Right lobe of liver (tissue), 6 donors: ENCODE results near the gene SULT4A1. TPM values are rescaled to one million over a fixed set of nuclear protein-coding genes. Genes with fewer than 3 reads are reported as not detected.
"Not testable (repeated sequence)": the region's sequence is repeated elsewhere in the genome, so short reads cannot be mapped to it uniquely, and the experiment has no call there.

Experiments
- ATAC-seq, 4 donors: fragments of 200-7000 bp; cut with Tn5 transposase; one replicate each; pipeline ENCODE4 v1.9.1; 2020; ENCODE audit warnings: mild to moderate bottlenecking in 4 of 4, moderate library complexity in 4 of 4
- DNase-seq, 3 donors: peaks; one replicate each; pipeline ENCODE4 v3.0.0-alpha.2; 2020
- H3K27ac ChIP-seq, 3 donors: fragments of 200-600 bp; one replicate each; pipeline ENCODE4 v1.8.0; 2022
- H3K27me3 ChIP-seq, 2 donors: fragments of 200-600 bp; one replicate each; pipeline ENCODE4 v1.8.0; 2022
- H3K36me3 ChIP-seq, 4 donors: fragments of 200-600 bp; sonication (generic) in 1 of 4; one replicate each; pipeline versions ENCODE4 v1.5.1 to v1.8.0; 2017 to 2022; ENCODE audit warnings: control low read depth in 1 of 4
- H3K4me1 ChIP-seq, 4 donors: fragments of 200-600 bp; sonication (generic) in 1 of 4; one replicate each; pipeline versions ENCODE4 v1.5.1 to v1.8.0; 2017 to 2022; ENCODE audit warnings: control low read depth in 1 of 4
- H3K4me3 ChIP-seq, 3 donors: fragments of 200-600 bp; one replicate each; pipeline ENCODE4 v1.8.0; 2022
- H3K9me3 ChIP-seq, 4 donors: fragments of 200-600 bp; sonication (generic) in 1 of 4; one replicate each; pipeline versions ENCODE4 v1.5.1 to v1.8.0; 2017 to 2022; ENCODE audit warnings: control low read depth in 1 of 4
- POLR2A ChIP-seq: fragments of 450-650 bp; IDR thresholded peaks from one replicate; pipeline ENCODE4 v1.6.1; 2017; ENCODE audit warnings: antibody characterized with exemption, mild to moderate bottlenecking
- WGBS: methylation state at CpG from one replicate; pipeline ENCODE4 v1.1.6; 2018; ENCODE audit warnings: low coverage, low lambda C conversion rate; ENCODE audit not compliant: insufficient coverage; ENCODE audit errors: missing lambda C conversion rate; 5-methylcytosine and 5-hydroxymethylcytosine counted together
- intact Hi-C, 2 donors: fragments of 100-400 bp; cut with DNase I; formaldehyde crosslinking; loops; one replicate each; pipeline versions ENCODE4 v1.11.2 to v1.14.1; 2022
- total RNA-seq, 6 experiments: library from RNA; depleted of rRNA in 2 of 6; stranded (reverse); fragments of >200 nt in 2 of 6; fragmentation: NEBNext Ultra II Directional in 3 of 6; extraction: Animal tissue kit (Norgen Biotek cat#: 25700) in 3 of 6; gene quantifications; one replicate each; pipeline versions ENCODE4 v1.1.0 to v1.2.4, GENCODE V29; 2016 to 2023
- TF ChIP-seq, protein P1 (sequence below), 4 donors: fragments of 200-600 bp in 3 of 4; fragments of 450-650 bp in 1 of 4; IDR thresholded peaks; one replicate each; pipeline versions ENCODE4 v1.5.1 to v1.8.0; 2016 to 2022; ENCODE audit warnings: antibody characterized with exemption in 4 of 4, mild to moderate bottlenecking in 2 of 4
- donor health status: DM: no; HTN: yes; CAD: no.
- donor health status: DM: no; HTN: no; CAD: no.
- donor health status: DM: no; HTN: no; CAD: no.
- donor health status: DM: no; HTN: yes; CAD: no.
- donor health status: DM: no; HTN: yes; CAD: no.

The SULT4A1 gene
- total RNA-seq, 6 experiments from 2014 or later = 0.09 to 0.20 (median 0.15) TPM; not detected in 2

GRCh38 chr22:43869799-43870198 is 7.5 kb upstream of the SULT4A1 start:
- ATAC-seq (no peak), DNase-seq (no peak)
- intact Hi-C loops = no loop called here
- H3K4me3 ChIP-seq = no peak overlapping the region
- H3K27ac ChIP-seq = no peak overlapping the region
- H3K27me3 ChIP-seq = no peaks in the 10 kb centered on the region
- H3K4me1 ChIP-seq = no peaks in the 10 kb centered on the region
- 71% methylated on average over 5 of the region's 5 CpGs for WGBS
- no peaks in the 10 kb centered on the region for H3K36me3 ChIP-seq
- H3K9me3 ChIP-seq = no peaks in the 10 kb centered on the region
- no peak for TF ChIP-seq POLR2A
- TF ChIP-seq, protein P1, sequence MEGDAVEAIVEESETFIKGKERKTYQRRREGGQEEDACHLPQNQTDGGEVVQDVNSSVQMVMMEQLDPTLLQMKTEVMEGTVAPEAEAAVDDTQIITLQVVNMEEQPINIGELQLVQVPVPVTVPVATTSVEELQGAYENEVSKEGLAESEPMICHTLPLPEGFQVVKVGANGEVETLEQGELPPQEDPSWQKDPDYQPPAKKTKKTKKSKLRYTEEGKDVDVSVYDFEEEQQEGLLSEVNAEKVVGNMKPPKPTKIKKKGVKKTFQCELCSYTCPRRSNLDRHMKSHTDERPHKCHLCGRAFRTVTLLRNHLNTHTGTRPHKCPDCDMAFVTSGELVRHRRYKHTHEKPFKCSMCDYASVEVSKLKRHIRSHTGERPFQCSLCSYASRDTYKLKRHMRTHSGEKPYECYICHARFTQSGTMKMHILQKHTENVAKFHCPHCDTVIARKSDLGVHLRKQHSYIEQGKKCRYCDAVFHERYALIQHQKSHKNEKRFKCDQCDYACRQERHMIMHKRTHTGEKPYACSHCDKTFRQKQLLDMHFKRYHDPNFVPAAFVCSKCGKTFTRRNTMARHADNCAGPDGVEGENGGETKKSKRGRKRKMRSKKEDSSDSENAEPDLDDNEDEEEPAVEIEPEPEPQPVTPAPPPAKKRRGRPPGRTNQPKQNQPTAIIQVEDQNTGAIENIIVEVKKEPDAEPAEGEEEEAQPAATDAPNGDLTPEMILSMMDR (IDR thresholded peaks at IDR 0.05) = no peak

GRCh38 chr22:43869001-43869400 is 6.7 kb upstream of the SULT4A1 start:
- DNase-seq, H3K4me3 ChIP-seq, ATAC-seq, H3K9me3 ChIP-seq, H3K4me1 ChIP-seq, H3K27me3 ChIP-seq, H3K36me3 ChIP-seq, H3K27ac ChIP-seq, intact Hi-C loops: not testable (repeated sequence)
- whole genome bisulfite sequencing = 69% methylated on average over 4 of the region's 4 CpGs

GRCh38 chr22:43867839-43868635 is 5.7 kb upstream of the SULT4A1 start:
- ATAC-seq (peak; percentile 77 to 84 (median 80)), DNase-seq (peak; percentile 64 to 70 (median 68))
- 8% methylated on average over 8 of the region's 11 CpGs for WGBS
- Histone ChIP-seq H3K4me1 (no peaks in the 10 kb centered on the region), H3K9me3 (no peaks in the 10 kb centered on the region), H3K36me3 (no peaks in the 10 kb centered on the region), H3K27me3 (no peaks in the 10 kb centered on the region), H3K27ac (no peak overlapping the region), H3K4me3 (no peak overlapping the region)
- TF ChIP-seq, protein P1 (IDR thresholded peaks at IDR 0.05) = no peak
- TF ChIP-seq POLR2A = no peak
- intact Hi-C loops = no loop called here

DNA sequence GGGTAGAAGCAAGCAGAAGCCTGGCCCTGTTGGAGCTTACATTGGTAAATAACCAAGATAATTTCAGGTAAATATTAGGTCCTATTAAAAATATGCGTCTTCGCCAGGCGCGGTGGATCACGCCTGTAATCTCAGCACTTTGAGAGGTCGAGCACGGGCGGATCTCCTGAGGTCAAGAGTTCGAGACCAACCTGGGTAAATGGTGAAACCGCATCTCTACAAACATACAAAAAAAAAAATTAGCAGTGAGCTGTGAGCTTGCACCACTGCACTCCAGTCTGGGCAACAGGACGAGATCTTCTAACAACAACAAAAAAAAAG is 529 bp upstream of the SULT4A1 start:
- DNase-seq (peak in 1 of 3 donors; percentile 47), ATAC-seq (no peak)
- peaks cover 0 to 5% (median 0%) of the 10 kb centered on the region in 4 donors for H3K4me1 ChIP-seq
- no peak overlapping the region for H3K4me3 ChIP-seq
- no peak overlapping the region for H3K27ac ChIP-seq
- no peaks in the 10 kb centered on the region for H3K9me3 ChIP-seq
- H3K36me3 ChIP-seq = no peaks in the 10 kb centered on the region
- intact Hi-C loops = no loop called here
- H3K27me3 ChIP-seq = peaks cover 0 to 15% of the 10 kb centered on the region in 2 donors
- TF ChIP-seq, protein P1 (IDR thresholded peaks at IDR 0.05) = no peak
- no peak for TF ChIP-seq POLR2A
- WGBS = 33% methylated on average over 11 of the region's 11 CpGs

- Histone ChIP-seq H3K4me3 (no peak overlapping the region), H3K36me3 (no peaks in the 10 kb centered on the region), H3K27ac (no peak overlapping the region), H3K27me3 (peaks cover 0 to 15% of the 10 kb centered on the region in 2 donors), H3K9me3 (no peaks in the 10 kb centered on the region), H3K4me1 (peaks cover 0 to 5% (median 0%) of the 10 kb centered on the region in 4 donors)
- DNase-seq = peak in 1 of 3 donors; percentile 27
- WGBS = 19% methylated on average over 4 of the region's 9 CpGs
- ATAC-seq = peak in 1 of 4 donors; percentile 64
- intact Hi-C loops = no loop called here
- no peak for TF ChIP-seq POLR2A
- TF ChIP-seq, protein P1 (IDR thresholded peaks at IDR 0.05) = no peak
Measured at GRCh38 chr22:43861529-43861928, 784 bp downstream of the SULT4A1 start.
